Activated CD4-positive, alpha-beta T cell treated with anti-CD3 and anti-CD28 coated beads for 36 hours (primary cell): ENCODE data around the gene CACNB3. TPM values are rescaled to one million over a fixed set of nuclear protein-coding genes. Genes with fewer than 3 reads are reported as not detected.

Source experiments
- ATAC-seq: fragments of 200-7000 bp; cut with Tn5 transposase; one replicate; pipeline ENCODE4 v1.10.0; 2021; ENCODE audit warnings: mild to moderate bottlenecking, moderate library complexity
- CTCF ChIA-PET: fragments of 350-600 bp; sonication (Branson Sonifier 250); formaldehyde crosslinking; loops from one replicate; lab custom pipeline; 2021; ENCODE audit warnings: antibody characterized with exemption; lab: Charles Lee
- POLR2A ChIA-PET: fragments of 350-600 bp; sonication (Branson Sonifier 250); formaldehyde crosslinking; loops from one replicate; lab custom pipeline; 2021; ENCODE audit warnings: antibody characterized with exemption, inconsistent platforms; lab: Charles Lee
- DNase-seq: peaks from one replicate; pipeline ENCODE4 v3.0.0-alpha.2; 2020
- H3K27ac Mint-ChIP-seq: one replicate; pipeline ENCODE4 v1.8.0; 2021; ENCODE audit warnings: mixed read lengths
- H3K27me3 Mint-ChIP-seq: one replicate; pipeline ENCODE4 v1.8.0; 2021; ENCODE audit warnings: mixed read lengths
- H3K36me3 Mint-ChIP-seq: one replicate; pipeline ENCODE4 v1.8.0; 2021; ENCODE audit warnings: low read depth, mixed read lengths
- H3K4me1 Mint-ChIP-seq: one replicate; pipeline ENCODE4 v1.8.0; 2021; ENCODE audit warnings: mixed read lengths
- H3K4me3 Mint-ChIP-seq: one replicate; pipeline ENCODE4 v1.8.0; 2021; ENCODE audit warnings: mild to moderate bottlenecking, moderate library complexity, mixed read lengths
- H3K9me3 Mint-ChIP-seq: one replicate; pipeline ENCODE4 v1.8.0; 2021; ENCODE audit warnings: low read depth, mixed read lengths
- intact Hi-C, 2 experiments: fragments of 100-400 bp; cut with DNase I in 1 of 2; cut with micrococcal nuclease in 1 of 2; formaldehyde crosslinking; loops; one replicate each; pipeline versions ENCODE4 v1.14.2 to v1.15.1; 2022 to 2024; cut with DNase I, micrococcal nuclease
- total RNA-seq, 2 experiments: library from RNA; stranded (reverse); gene quantifications; one replicate each; pipeline ENCODE4 v1.2.3, GENCODE V29; 2021

The CACNB3 gene
- total RNA-seq, 2 experiments from 2014 or later: 11.5 to 16.1 TPM

GRCh38 chr12:48789858-48790326 lies 28.4 kb upstream of the CACNB3 start:
- Mint-ChIP-seq H3K9me3 (no peaks in the 10 kb centered on the region), H3K27me3 (peaks cover 30% of the 10 kb centered on the region), H3K4me3 (no peak overlapping the region), H3K36me3 (no peaks in the 10 kb centered on the region), H3K27ac (no peak overlapping the region), H3K4me1 (no peaks in the 10 kb centered on the region)
- ChIA-PET POLR2A (no interaction called here), CTCF (interaction anchor here (0.6 to 2.3 kb wide), 2 partner anchors 36 to 95 kb away, joined by 3 to 11 read pairs; no protein-coding TSS in a partner anchor)
- intact Hi-C loops: loop anchor here in 1 of 2 experiments (10.0 kb wide), 1 partner anchor 165 kb away; no protein-coding TSS in a partner anchor
- no peak for DNase-seq
- ATAC-seq: no peak

- H3K36me3 Mint-ChIP-seq: no peaks in the 10 kb centered on the region
- H3K4me1 Mint-ChIP-seq: peaks cover 2% of the 10 kb centered on the region
- POLR2A ChIA-PET: no interaction called here
- no peak overlapping the region for H3K4me3 Mint-ChIP-seq
- DNase-seq (no peak), ATAC-seq (no peak)
- H3K27me3 Mint-ChIP-seq: peaks cover 12% of the 10 kb centered on the region
- no peaks in the 10 kb centered on the region for H3K9me3 Mint-ChIP-seq
- CTCF ChIA-PET: interaction anchor here (0.7 to 6.3 kb wide), 7 partner anchors 21 to 252 kb away, joined by 3 to 116 read pairs (median 11); no protein-coding TSS in a partner anchor
- intact Hi-C loops: loop anchor here in 1 of 2 experiments (10.0 kb wide), 1 partner anchor 169 kb away; no protein-coding TSS in a partner anchor
- H3K27ac Mint-ChIP-seq: no peak overlapping the region
Observed at GRCh38 chr12:48793696-48794095, 24.6 kb upstream of the CACNB3 start.

DNA sequence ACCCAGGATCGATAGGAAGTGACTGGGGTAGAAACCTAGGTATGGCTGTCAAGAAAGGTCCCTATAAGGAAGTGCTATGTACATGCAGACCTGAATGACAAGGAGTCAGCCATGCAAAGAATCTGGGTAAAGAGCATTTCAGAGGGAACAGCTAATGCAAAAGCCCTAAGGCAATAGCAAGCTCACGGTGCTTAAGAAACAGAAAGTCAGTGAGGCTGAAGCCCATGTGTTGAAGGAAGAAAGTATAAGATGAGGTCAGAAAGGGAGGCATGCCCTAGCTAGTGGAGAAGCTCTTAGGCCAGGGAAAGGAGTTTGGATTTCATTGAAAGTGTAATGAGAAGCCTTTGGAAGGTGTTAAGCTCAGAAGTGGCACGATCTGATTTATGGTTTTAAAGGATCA lies 23.4 kb upstream of the CACNB3 start:
- POLR2A ChIA-PET: no interaction called here
- CTCF ChIA-PET: interaction anchor here (0.5 to 6.3 kb wide), 31 partner anchors 8 to 1082 kb away, joined by 3 to 116 read pairs (median 4); partner anchors contain the start of gene KANSL2
- H3K36me3 Mint-ChIP-seq: no peaks in the 10 kb centered on the region
- H3K9me3 Mint-ChIP-seq: no peaks in the 10 kb centered on the region
- DNase-seq (no peak), ATAC-seq (no peak)
- H3K4me3 Mint-ChIP-seq: no peak overlapping the region
- peaks cover 2% of the 10 kb centered on the region for H3K4me1 Mint-ChIP-seq
- no peak overlapping the region for H3K27ac Mint-ChIP-seq
- H3K27me3 Mint-ChIP-seq: peaks cover 11% of the 10 kb centered on the region
- intact Hi-C loops: loop anchor here (1.0 to 10.0 kb wide), 4 partner anchors 42 to 253 kb away; partner anchors contain the start of gene KANSL2 (in 1 of the 2)

GRCh38 chr12:48795550-48796455 lies 22.5 kb upstream of the CACNB3 start:
- Mint-ChIP-seq H3K36me3 (no peaks in the 10 kb centered on the region), H3K27me3 (peaks cover 3% of the 10 kb centered on the region), H3K27ac (no peak overlapping the region), H3K9me3 (no peaks in the 10 kb centered on the region), H3K4me3 (no peak overlapping the region), H3K4me1 (peaks cover 2% of the 10 kb centered on the region)
- ATAC-seq: peak; percentile 84
- ChIA-PET POLR2A (no interaction called here), CTCF (interaction anchor here (0.5 to 6.3 kb wide), 32 partner anchors 9 to 1083 kb away, joined by 3 to 116 read pairs (median 4); partner anchors contain the start of gene KANSL2)
- intact Hi-C loops: loop anchor here (1.0 to 10.0 kb wide), 4 partner anchors 43 to 254 kb away; partner anchors contain the start of gene KANSL2 (in 1 of the 2)
- DNase-seq: peak; percentile 74

DNA sequence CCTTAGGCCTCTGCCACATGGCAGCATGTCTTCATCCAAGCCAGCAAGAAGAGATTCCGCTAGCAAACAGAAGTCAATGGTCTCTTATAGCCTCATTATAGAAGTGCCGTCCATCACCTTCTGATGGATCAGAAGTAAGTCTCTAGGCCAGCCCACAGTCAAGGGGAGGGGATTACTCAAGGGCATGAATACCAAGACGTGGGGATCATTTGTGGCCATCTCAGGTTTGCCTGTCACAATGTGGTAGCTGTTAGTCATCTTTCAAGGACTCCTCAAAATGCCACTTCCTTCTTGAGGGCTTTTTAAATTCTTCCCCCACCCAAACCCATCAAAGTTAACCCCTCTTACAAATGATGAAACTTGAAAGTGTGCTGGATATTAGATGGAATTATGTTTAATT lies 21.3 kb upstream of the CACNB3 start:
- Mint-ChIP-seq H3K27ac (no peak overlapping the region), H3K36me3 (no peaks in the 10 kb centered on the region), H3K27me3 (peaks cover 3% of the 10 kb centered on the region), H3K4me3 (no peak overlapping the region), H3K4me1 (peaks cover 2% of the 10 kb centered on the region), H3K9me3 (no peaks in the 10 kb centered on the region)
- ChIA-PET CTCF (interaction anchor here (0.6 to 6.3 kb wide), 11 partner anchors 10 to 255 kb away, joined by 3 to 116 read pairs (median 3); no protein-coding TSS in a partner anchor), POLR2A (interaction anchor here (1.1 kb wide), 1 partner anchor 44 kb away, joined by 7 read pairs; no protein-coding TSS in a partner anchor)
- intact Hi-C loops: loop anchor here (1.0 to 10.0 kb wide), 4 partner anchors 44 to 255 kb away; partner anchors contain the start of gene KANSL2 (in 1 of the 2)
- ATAC-seq (peak; percentile 78), DNase-seq (peak; percentile 47)

DNA sequence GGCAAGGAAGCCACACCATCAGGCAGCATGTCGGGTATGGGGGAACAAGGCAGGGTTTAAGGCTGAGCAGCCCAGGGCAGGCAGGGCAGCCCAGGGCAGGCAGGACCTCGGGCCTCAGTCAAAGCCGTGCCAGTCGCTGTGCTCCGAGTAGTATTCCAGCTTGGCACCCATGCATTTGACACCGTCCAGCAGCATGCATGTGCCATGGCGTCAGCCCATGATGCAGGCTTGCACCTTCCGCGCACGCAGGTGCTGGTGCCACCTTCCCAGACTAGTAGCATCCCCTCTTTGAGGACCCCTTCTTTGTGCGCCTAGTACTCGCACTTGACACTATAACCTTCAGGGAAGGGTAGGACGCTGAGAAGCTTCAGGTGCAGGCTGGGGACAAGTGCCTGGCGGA lies 17.8 kb upstream of the CACNB3 start:
- POLR2A ChIA-PET: no interaction called here
- CTCF ChIA-PET: interaction anchor here (2.5 kb wide), 1 partner anchor 47 kb away, joined by 9 read pairs; no protein-coding TSS in a partner anchor

GRCh38 chr12:48800971-48801370 lies 17.3 kb upstream of the CACNB3 start:
- ATAC-seq (no peak), DNase-seq (no peak)
- ChIA-PET POLR2A (no interaction called here), CTCF (interaction anchor here (0.7 to 2.5 kb wide), 3 partner anchors 11 to 183 kb away, joined by 3 to 9 read pairs (median 4); no protein-coding TSS in a partner anchor)
- H3K36me3 Mint-ChIP-seq: no peaks in the 10 kb centered on the region
- H3K4me3 Mint-ChIP-seq: no peak overlapping the region
- H3K27me3 Mint-ChIP-seq: no peaks in the 10 kb centered on the region
- H3K9me3 Mint-ChIP-seq: no peaks in the 10 kb centered on the region
- intact Hi-C loops: no loop called here
- H3K4me1 Mint-ChIP-seq: peaks cover 3% of the 10 kb centered on the region
- no peak overlapping the region for H3K27ac Mint-ChIP-seq

More for the DNA sequence above, 17.8 kb upstream of the CACNB3 start:
- H3K36me3 Mint-ChIP-seq: no peaks in the 10 kb centered on the region
- DNase-seq: no peak
- intact Hi-C loops: no loop called here
- no peaks in the 10 kb centered on the region for H3K27me3 Mint-ChIP-seq
- H3K4me3 Mint-ChIP-seq: no peak overlapping the region
- H3K9me3 Mint-ChIP-seq: no peaks in the 10 kb centered on the region
- no peak for ATAC-seq
- no peak overlapping the region for H3K27ac Mint-ChIP-seq
- peaks cover 4% of the 10 kb centered on the region for H3K4me1 Mint-ChIP-seq

GRCh38 chr12:48803675-48804074 lies 14.6 kb upstream of the CACNB3 start:
- Mint-ChIP-seq H3K9me3 (no peaks in the 10 kb centered on the region), H3K27me3 (no peaks in the 10 kb centered on the region), H3K4me1 (peaks cover 3% of the 10 kb centered on the region), H3K4me3 (no peak overlapping the region), H3K36me3 (no peaks in the 10 kb centered on the region), H3K27ac (no peak overlapping the region)
- ATAC-seq (no peak), DNase-seq (no peak)
- ChIA-PET CTCF (interaction anchor here (0.6 to 2.0 kb wide), 4 partner anchors 8 to 852 kb away, joined by 3 to 5 read pairs (median 3); no protein-coding TSS in a partner anchor), POLR2A (no interaction called here)
- intact Hi-C loops: no loop called here

DNA sequence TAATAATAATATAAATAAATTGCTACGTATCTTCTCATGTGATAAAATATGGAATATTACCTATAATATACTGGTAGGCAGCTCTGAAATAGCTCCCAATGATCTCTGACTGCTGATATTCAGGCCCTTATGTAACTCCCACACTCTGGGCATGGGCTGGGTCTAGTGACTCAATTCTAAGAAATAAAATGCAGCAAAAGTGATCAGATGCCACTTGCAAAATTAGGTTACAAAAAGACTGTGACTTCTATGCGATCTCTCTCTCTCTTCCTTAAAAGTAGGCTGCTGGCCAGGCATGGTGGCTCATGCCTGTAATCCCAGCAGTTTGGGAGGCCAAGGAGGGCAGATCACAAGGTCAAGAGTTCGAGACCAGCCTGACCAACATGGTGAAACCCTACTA lies 10.3 kb upstream of the CACNB3 start:
- ChIA-PET POLR2A (no interaction called here), CTCF (interaction anchor here (0.5 kb wide), 1 partner anchor 37 kb away, joined by 3 read pairs; no protein-coding TSS in a partner anchor)
- Mint-ChIP-seq H3K9me3 (no peaks in the 10 kb centered on the region), H3K4me3 (no peak overlapping the region), H3K36me3 (no peaks in the 10 kb centered on the region), H3K27me3 (no peaks in the 10 kb centered on the region), H3K27ac (no peak overlapping the region), H3K4me1 (peaks cover 3% of the 10 kb centered on the region)
- intact Hi-C loops: no loop called here
- ATAC-seq: no peak
- no peak for DNase-seq

GRCh38 chr12:48810903-48811431 lies 7.3 kb upstream of the CACNB3 start:
- POLR2A ChIA-PET: no interaction called here
- Mint-ChIP-seq H3K9me3 (no peaks in the 10 kb centered on the region), H3K36me3 (no peaks in the 10 kb centered on the region), H3K27ac (no peak overlapping the region), H3K4me3 (no peak overlapping the region), H3K27me3 (no peaks in the 10 kb centered on the region), H3K4me1 (peaks cover 10% of the 10 kb centered on the region)
- CTCF ChIA-PET: interaction anchor here (1.2 to 1.3 kb wide), 2 partner anchors 16 to 54 kb away, joined by 4 to 5 read pairs; no protein-coding TSS in a partner anchor
- ATAC-seq (no peak), DNase-seq (no peak)
- intact Hi-C loops: loop anchor here in 1 of 2 experiments (5.0 kb wide), 1 partner anchor 59 kb away; no protein-coding TSS in a partner anchor
